Measurements from ENCODE around the gene PAPPA.

PAPPA gene

DNA sequence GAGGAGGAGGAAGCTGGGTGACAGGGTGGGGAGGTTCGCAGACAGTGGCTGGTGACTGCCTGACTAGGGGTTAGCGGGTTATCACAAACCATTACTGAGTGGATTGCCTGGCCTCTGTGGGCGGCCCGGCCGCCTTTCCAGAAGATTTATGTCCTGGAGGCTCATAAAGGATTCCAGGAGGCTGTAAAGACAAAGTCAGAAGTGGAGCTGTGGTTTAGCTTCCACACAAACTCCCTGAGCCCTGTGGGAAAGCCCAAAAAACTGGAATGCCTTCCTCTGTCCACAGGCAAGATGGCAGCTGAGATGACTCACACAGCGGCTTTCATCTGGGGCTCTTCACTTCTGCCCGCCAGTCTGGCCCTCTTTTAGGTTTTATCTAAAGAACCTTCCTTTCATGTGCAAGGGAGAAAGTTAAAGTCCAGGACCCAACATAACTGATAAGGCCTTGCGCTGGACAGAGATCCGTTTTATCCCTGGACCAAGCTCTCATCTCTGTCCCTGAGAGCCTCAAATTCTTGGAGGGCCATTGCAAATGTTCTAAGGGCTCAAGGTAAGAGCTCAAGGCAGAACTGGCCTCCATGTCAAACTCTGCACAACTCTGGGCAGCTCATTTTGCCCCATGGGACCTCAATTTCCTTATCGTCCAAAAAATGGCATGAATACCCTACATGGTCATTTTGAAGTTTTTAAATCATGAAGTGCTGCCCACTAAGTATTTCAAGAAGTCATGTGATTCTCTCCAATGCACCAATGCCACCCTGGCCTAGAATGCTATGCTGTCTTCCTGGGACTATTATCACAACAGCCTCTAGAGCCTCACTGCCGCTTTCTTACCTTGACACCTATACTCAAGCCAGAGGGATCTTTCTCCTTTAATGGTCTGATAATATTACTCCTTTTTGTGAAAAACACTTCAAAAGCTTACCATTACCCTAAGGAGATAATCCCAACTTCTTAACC is 284.1 kb downstream of the PAPPA start:
- H3K4me1 Mint-ChIP-seq (ENCODE audit: low read depth), result no peaks in the 10 kb centered on the region
- H3K4me3 Mint-ChIP-seq, result no peak overlapping the region
- no peaks in the 10 kb centered on the region for H3K36me3 Mint-ChIP-seq (ENCODE audit: low read depth)
- intact Hi-C loops (cut with micrococcal nuclease), result no loop called here
- H3K27ac Mint-ChIP-seq, result no peak overlapping the region
- H3K9me3 Mint-ChIP-seq, result no peaks in the 10 kb centered on the region
- H3K27me3 Mint-ChIP-seq, result no peaks in the 10 kb centered on the region

- intact Hi-C loops (cut with micrococcal nuclease), result no loop called here
- peaks cover 6% of the 10 kb centered on the region for H3K4me1 Mint-ChIP-seq (ENCODE audit: low read depth)
- H3K9me3 Mint-ChIP-seq, result no peaks in the 10 kb centered on the region
- H3K36me3 Mint-ChIP-seq (ENCODE audit: low read depth), result no peaks in the 10 kb centered on the region
- no peaks in the 10 kb centered on the region for H3K27me3 Mint-ChIP-seq
- H3K4me3 Mint-ChIP-seq, result no peak overlapping the region
- no peak overlapping the region for H3K27ac Mint-ChIP-seq
Observed at GRCh38 chr9:116442528-116442927, 288.9 kb downstream of the PAPPA start.

GRCh38 chr9:116447934-116448333 is 294.3 kb downstream of the PAPPA start:
- intact Hi-C loops (cut with micrococcal nuclease), result no loop called here
- Mint-ChIP-seq H3K4me3 (no peak overlapping the region), H3K36me3 (ENCODE audit: low read depth) (no peaks in the 10 kb centered on the region), H3K27me3 (no peaks in the 10 kb centered on the region), H3K27ac (no peak overlapping the region), H3K4me1 (ENCODE audit: low read depth) (peaks cover 11% of the 10 kb centered on the region), H3K9me3 (no peaks in the 10 kb centered on the region)

DNA sequence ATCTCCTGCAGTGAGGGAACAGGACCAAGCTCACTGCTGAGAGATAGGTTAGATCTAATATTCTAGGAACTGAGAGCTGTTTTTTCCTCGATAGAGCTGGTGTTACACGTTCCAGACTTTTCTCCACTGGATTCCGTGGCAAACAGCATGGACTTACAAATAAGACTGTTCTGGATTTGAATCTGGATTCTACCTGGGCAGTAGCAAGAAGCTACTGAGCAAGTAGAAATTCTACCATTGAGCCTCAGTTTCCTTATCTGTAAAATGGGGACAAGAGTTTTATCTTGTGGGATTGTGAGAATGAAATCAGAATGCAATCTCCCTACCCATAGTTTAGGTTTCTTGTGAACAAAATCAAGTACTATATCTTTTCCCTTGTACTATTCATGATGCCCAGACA is 294.8 kb downstream of the PAPPA start:
- no peaks in the 10 kb centered on the region for H3K36me3 Mint-ChIP-seq (ENCODE audit: low read depth)
- intact Hi-C loops (cut with micrococcal nuclease), result no loop called here
- no peaks in the 10 kb centered on the region for H3K27me3 Mint-ChIP-seq
- H3K4me3 Mint-ChIP-seq, result no peak overlapping the region
- H3K9me3 Mint-ChIP-seq, result no peaks in the 10 kb centered on the region
- H3K4me1 Mint-ChIP-seq (ENCODE audit: low read depth), result peaks cover 11% of the 10 kb centered on the region
- H3K27ac Mint-ChIP-seq, result no peak overlapping the region

GRCh38 chr9:116449949-116450348 is 296.4 kb downstream of the PAPPA start:
- H3K27me3 Mint-ChIP-seq, result no peaks in the 10 kb centered on the region
- intact Hi-C loops (cut with micrococcal nuclease), result no loop called here
- no peaks in the 10 kb centered on the region for H3K36me3 Mint-ChIP-seq (ENCODE audit: low read depth)
- peaks cover 11% of the 10 kb centered on the region for H3K4me1 Mint-ChIP-seq (ENCODE audit: low read depth)
- no peak overlapping the region for H3K4me3 Mint-ChIP-seq
- H3K27ac Mint-ChIP-seq, result no peak overlapping the region
- no peaks in the 10 kb centered on the region for H3K9me3 Mint-ChIP-seq

- no peak overlapping the region for H3K27ac Mint-ChIP-seq
- H3K27me3 Mint-ChIP-seq, result no peaks in the 10 kb centered on the region
- H3K4me1 Mint-ChIP-seq (ENCODE audit: low read depth), result peaks cover 11% of the 10 kb centered on the region
- H3K4me3 Mint-ChIP-seq, result no peak overlapping the region
- intact Hi-C loops (cut with micrococcal nuclease), result no loop called here
- no peaks in the 10 kb centered on the region for H3K36me3 Mint-ChIP-seq (ENCODE audit: low read depth)
- H3K9me3 Mint-ChIP-seq, result no peaks in the 10 kb centered on the region
Observed at GRCh38 chr9:116450378-116451139, 297.0 kb downstream of the PAPPA start.

- no peaks in the 10 kb centered on the region for H3K27me3 Mint-ChIP-seq
- intact Hi-C loops (cut with micrococcal nuclease), result no loop called here
- H3K4me3 Mint-ChIP-seq, result no peak overlapping the region
- peaks cover 8% of the 10 kb centered on the region for H3K9me3 Mint-ChIP-seq
- H3K4me1 Mint-ChIP-seq (ENCODE audit: low read depth), result peaks cover 6% of the 10 kb centered on the region
- no peak overlapping the region for H3K27ac Mint-ChIP-seq
- no peaks in the 10 kb centered on the region for H3K36me3 Mint-ChIP-seq (ENCODE audit: low read depth)
Observed at GRCh38 chr9:116451500-116452115, 298.0 kb downstream of the PAPPA start.
